HepG2 (cell line): ENCODE measurements around the gene RBM19. TPM values are rescaled to one million over a fixed set of nuclear protein-coding genes. Genes with fewer than 3 reads are reported as not detected.

Experiments used
- ATAC-seq: fragments of 200-7000 bp; cut with Tn5 transposase; 3 replicates; pipeline ENCODE4 v1.9.1; 2020; ENCODE audit warnings: mild to moderate bottlenecking, moderate library complexity
- BruUV-seq: library from RNA; stranded (reverse); fragments of 400-500 nt; replicated peaks from 2 replicates; lab custom pipeline; 2021; lab: Mats Ljungman, UMichigan
- CTCF ChIA-PET: fragments of 300-600 bp; formaldehyde crosslinking; extraction: SDS; loops from one replicate; lab custom pipeline; 2021; ENCODE audit warnings: low total read pairs, inconsistent platforms, low intra/inter-chr PET ratio; lab: Yijun Ruan, JAX
- POLR2A ChIA-PET: fragments of 350-600 bp; sonication (Branson Sonifier 250); formaldehyde crosslinking; loops from one replicate; lab custom pipeline; 2020; ENCODE audit warnings: antibody characterized with exemption, inconsistent platforms; lab: Yijun Ruan, JAX
- DNase-seq: peaks from one replicate; pipeline ENCODE4 v3.0.0-alpha.2; 2015; ENCODE audit warnings: low spot score
- FAIRE-seq: peaks from 3 replicates; lab custom pipeline; 2011; peaks lifted over from hg19 to GRCh38; lab: Jason Lieb, UNC
- H2AFZ ChIP-seq: one replicate; pipeline ENCODE4 v1.6.1; 2011; ENCODE audit warnings: low read length, inconsistent platforms
- H3K27ac ChIP-seq: fragments of 300-600 bp; 3 replicates; pipeline ENCODE4 v1.8.0; 2011; ENCODE audit warnings: mixed run types, mild to moderate bottlenecking, mixed read lengths, low read length, inconsistent platforms; ENCODE audit not compliant: insufficient read depth; ENCODE audit errors: extremely low read length
- H3K27me3 ChIP-seq, 2 experiments: fragments of 200-600 bp in 1 of 2; 2 replicates in 1 of 2; 3 replicates in 1 of 2; pipeline versions ENCODE4 v1.6.0 to v1.8.0; 2011; ENCODE audit warnings: low read length in 2 of 2, mild to moderate bottlenecking in 2 of 2, moderate library complexity in 2 of 2, inconsistent platforms in 1 of 2; ENCODE audit not compliant: insufficient read depth in 2 of 2, control insufficient read depth in 1 of 2
- H3K36me3 ChIP-seq, 2 experiments: fragments of 200-600 bp in 1 of 2; replicated peaks in 1 of 2; 2 replicates in 1 of 2; 3 replicates in 1 of 2; pipeline versions ENCODE4 v1.5.1 to v1.8.0; 2011; ENCODE audit warnings: low read length in 2 of 2, inconsistent platforms in 1 of 2; ENCODE audit not compliant: insufficient read depth in 2 of 2, control insufficient read depth in 1 of 2
- H3K4me1 ChIP-seq: 2 replicates; pipeline ENCODE4 v1.5.1; 2012; ENCODE audit warnings: low read length, inconsistent platforms; ENCODE audit not compliant: insufficient read depth
- H3K4me2 ChIP-seq: 2 replicates; pipeline ENCODE4 v1.6.0; 2011; ENCODE audit warnings: low read depth, low read length, inconsistent platforms
- H3K4me3 ChIP-seq, 3 experiments: fragments of 200-600 bp in 1 of 3; sonication (generic), shearing (Covaris generic) in 1 of 3; replicated peaks in 1 of 3; 2 replicates each; pipeline ENCODE4 v1.5.1; 2011 to 2016; ENCODE audit warnings: low read length in 3 of 3, inconsistent platforms in 2 of 3, low read depth in 2 of 3, mild to moderate bottlenecking in 2 of 3, control low read depth in 1 of 3, mixed read lengths in 1 of 3; ENCODE audit not compliant: insufficient read depth in 1 of 3
- H3K79me2 ChIP-seq: one replicate; pipeline ENCODE4 v1.6.1; 2011; ENCODE audit warnings: low read length, inconsistent platforms; ENCODE audit not compliant: insufficient read depth
- H3K9ac ChIP-seq: 2 replicates; pipeline ENCODE4 v1.6.0; 2011; ENCODE audit warnings: mild to moderate bottlenecking, low read depth, low read length, inconsistent platforms; ENCODE audit not compliant: insufficient read depth
- H3K9me3 ChIP-seq: 2 replicates; pipeline ENCODE4 v1.5.1; 2012; ENCODE audit warnings: mild to moderate bottlenecking, low read length
- H4K20me1 ChIP-seq: 2 replicates; pipeline ENCODE4 v1.6.0; 2011; ENCODE audit warnings: inconsistent platforms, mild to moderate bottlenecking, low read length, moderate library complexity; ENCODE audit not compliant: insufficient read depth
- BCL6 ChIP-seq: IDR thresholded peaks from 2 replicates; pipeline ENCODE4 v1.6.1; 2016; ENCODE audit warnings: missing genetic modification reagents, missing compliant biosample characterization
- CC2D1A ChIP-seq: sonication (generic); formaldehyde crosslinking; IDR thresholded peaks from 2 replicates; pipeline ENCODE4 v1.8.1; 2023; ENCODE audit warnings: mild to moderate bottlenecking, missing genetic modification reagents
- CREM ChIP-seq, 2 experiments: sonication (generic) in 1 of 2; formaldehyde crosslinking in 1 of 2; IDR thresholded peaks; 2 replicates each; pipeline versions ENCODE4 v1.4.0 to v1.6.1; 2016 to 2020; ENCODE audit warnings: antibody characterized with exemption in 1 of 2, mild to moderate bottlenecking in 1 of 2, missing genetic modification reagents in 1 of 2
- ETV5 ChIP-seq: IDR thresholded peaks from 2 replicates; pipeline ENCODE4 v1.6.1; 2018; ENCODE audit warnings: missing biosample characterization, missing genetic modification reagents, inconsistent platforms, borderline replicate concordance
- FOXJ3 ChIP-seq: sonication (generic); formaldehyde crosslinking; IDR thresholded peaks from 2 replicates; pipeline ENCODE4 v1.4.0; 2020; ENCODE audit warnings: missing genetic modification reagents, mild to moderate bottlenecking, borderline replicate concordance
- JUNB ChIP-seq: sonication (generic); formaldehyde crosslinking; IDR thresholded peaks from 2 replicates; pipeline ENCODE4 v1.8.0; 2022; ENCODE audit warnings: missing genetic modification reagents, mild to moderate bottlenecking, borderline replicate concordance
- KDM6A ChIP-seq: IDR thresholded peaks from 2 replicates; pipeline ENCODE4 v1.6.1; 2016; ENCODE audit warnings: low read depth
- MED1 ChIP-seq: sonication (generic); formaldehyde crosslinking; IDR thresholded peaks from 2 replicates; pipeline ENCODE4 v1.4.0; 2020; ENCODE audit warnings: missing genetic modification reagents
- NCOA2 ChIP-seq: sonication (generic); formaldehyde crosslinking; IDR thresholded peaks from 2 replicates; pipeline ENCODE4 v1.8.0; 2022; ENCODE audit warnings: inconsistent platforms
- NFATC3 ChIP-seq: sonication (generic); formaldehyde crosslinking; IDR thresholded peaks from 2 replicates; pipeline ENCODE4 v1.5.1; 2020; ENCODE audit warnings: mild to moderate bottlenecking, missing genetic modification reagents
- SP5 ChIP-seq: IDR thresholded peaks from 2 replicates; pipeline ENCODE4 v1.6.1; 2016; ENCODE audit warnings: low read depth, borderline replicate concordance
- STAG1 ChIP-seq: sonication (generic); formaldehyde crosslinking; IDR thresholded peaks from 2 replicates; pipeline ENCODE4 v1.4.0; 2020; ENCODE audit warnings: missing genetic modification reagents
- ZFP37 ChIP-seq: sonication (generic); formaldehyde crosslinking; IDR thresholded peaks from 2 replicates; pipeline ENCODE4 v1.4.0; 2020; ENCODE audit warnings: missing genetic modification reagents, borderline replicate concordance
- ZNF136 ChIP-seq: sonication (generic); formaldehyde crosslinking; IDR thresholded peaks from 2 replicates; pipeline ENCODE4 v1.8.1; 2022; ENCODE audit warnings: low read depth, mild to moderate bottlenecking, moderate library complexity, missing genetic modification reagents
- ZNF343 ChIP-seq: sonication (generic); formaldehyde crosslinking; IDR thresholded peaks from 2 replicates; pipeline ENCODE4 v1.4.0; 2020; ENCODE audit warnings: mild to moderate bottlenecking, missing genetic modification reagents
- ZNF607 ChIP-seq: sonication (generic); formaldehyde crosslinking; IDR thresholded peaks from 2 replicates; pipeline ENCODE4 v1.5.1; 2020; ENCODE audit warnings: missing genetic modification reagents, mild to moderate bottlenecking, borderline replicate concordance
- WGBS: methylation state at CpG from one replicate; pipeline ENCODE4 v1.1.6; 2017; ENCODE audit warnings: low lambda C conversion rate; 5-methylcytosine and 5-hydroxymethylcytosine counted together
- in situ Hi-C: cut with HindIII; loops from 2 replicates; pipeline ENCODE4 v1.10.0; 2017; ENCODE audit warnings: low pct_unique_long_range_greater_than_20kb; ENCODE audit not compliant: extremely low pct_ligation_motif_present
- intact Hi-C: fragments of 100-400 bp; cut with micrococcal nuclease; formaldehyde crosslinking; loops from one replicate; pipeline ENCODE4 v1.10.0; 2022; ENCODE audit not compliant: unreplicated experiment
- polyA plus RNA-seq, 8 experiments: library from polyadenylated mRNA; depleted of rRNA in 3 of 8; stranded (reverse) in 7 of 8; unstranded in 1 of 8; fragments of >200 nt; fragmentation: Illumina TruSeq in 4 of 8; extraction: Trizol in 4 of 8; gene quantifications; 2 replicates each; pipeline versions ENCODE4 v1.2.1 to v1.2.3, GENCODE V29; 2011 to 2016; ENCODE audit warnings: low read depth in 4 of 8, missing spikeins in 1 of 8, mixed read lengths in 1 of 8; ENCODE audit not compliant: insufficient read depth in 1 of 8
- total RNA-seq, 5 experiments: library from RNA; depleted of rRNA; stranded (reverse); fragments of >200 nt; fragmentation: Illumina TruSeq; extraction: Trizol; gene quantifications; 2 replicates each; pipeline ENCODE4 v1.2.3, GENCODE V29; 2016; ENCODE audit warnings: low read depth in 1 of 5
- TF ChIP-seq, protein P1 (sequence below): sonication (generic); formaldehyde crosslinking; IDR thresholded peaks from 2 replicates; pipeline ENCODE4 v1.4.0; 2020; ENCODE audit warnings: missing genetic modification reagents, borderline replicate concordance
- TF ChIP-seq, protein P2 (sequence below): sonication (generic); formaldehyde crosslinking; conservative IDR thresholded peaks from 2 replicates; pipeline ENCODE4 v1.4.0; 2020; ENCODE audit warnings: mild to moderate bottlenecking, missing genetic modification reagents, moderate library complexity

Gene RBM19
- total and polyA plus RNA-seq, 2 of the 13 experiments (the other 11 are each of a cell fraction or from before 2014, with no cell fraction given) = 19.3 to 32.2 TPM

GRCh38 chr12:113987261-113988063, 21.3 kb upstream of the RBM19 start:
- ChIA-PET CTCF (no interaction called here), POLR2A (no interaction called here)
- Histone ChIP-seq H3K36me3 (no peaks in the 10 kb centered on the region), H3K4me3 (peak overlapping the region in 1 of 3 experiments; percentile 2; a peak in 1 of 6 replicates), H3K9ac (peak overlapping the region; percentile 58), H3K4me1 (peaks cover 69% of the 10 kb centered on the region), H3K27me3 (no peaks in the 10 kb centered on the region), H4K20me1 (no peaks in the 10 kb centered on the region), H3K4me2 (peak overlapping the region; percentile 41), H3K27ac (peak overlapping the region; percentile 77), H3K9me3 (no peaks in the 10 kb centered on the region), H2AFZ (no peak overlapping the region), H3K79me2 (no peaks in the 10 kb centered on the region)
- DNase-seq = peak; percentile 87
- intact Hi-C loops = no loop called here
- FAIRE-seq = peak; percentile 37
- in situ Hi-C loops = loop anchor here (10.0 to 25.0 kb wide), 4 partner anchors 227 to 1925 kb away; no protein-coding TSS in a partner anchor
- no TSS peak for BruUV-seq
- ATAC-seq = peak; percentile 95
- 24% methylated on average over 5 of the region's 6 CpGs for WGBS
- peak; percentile 31; the same call in 1 of the 2 replicates for TF ChIP-seq SP5 (CRISPR knock-in tag)
- peak; percentile 49; the same call in 1 of the 2 replicates for TF ChIP-seq CREM (IDR thresholded peaks at IDR 0.05)
- TF ChIP-seq CREM (CRISPR knock-in tag; IDR thresholded peaks at IDR 0.05) = no peak
- TF ChIP-seq, protein P1, sequence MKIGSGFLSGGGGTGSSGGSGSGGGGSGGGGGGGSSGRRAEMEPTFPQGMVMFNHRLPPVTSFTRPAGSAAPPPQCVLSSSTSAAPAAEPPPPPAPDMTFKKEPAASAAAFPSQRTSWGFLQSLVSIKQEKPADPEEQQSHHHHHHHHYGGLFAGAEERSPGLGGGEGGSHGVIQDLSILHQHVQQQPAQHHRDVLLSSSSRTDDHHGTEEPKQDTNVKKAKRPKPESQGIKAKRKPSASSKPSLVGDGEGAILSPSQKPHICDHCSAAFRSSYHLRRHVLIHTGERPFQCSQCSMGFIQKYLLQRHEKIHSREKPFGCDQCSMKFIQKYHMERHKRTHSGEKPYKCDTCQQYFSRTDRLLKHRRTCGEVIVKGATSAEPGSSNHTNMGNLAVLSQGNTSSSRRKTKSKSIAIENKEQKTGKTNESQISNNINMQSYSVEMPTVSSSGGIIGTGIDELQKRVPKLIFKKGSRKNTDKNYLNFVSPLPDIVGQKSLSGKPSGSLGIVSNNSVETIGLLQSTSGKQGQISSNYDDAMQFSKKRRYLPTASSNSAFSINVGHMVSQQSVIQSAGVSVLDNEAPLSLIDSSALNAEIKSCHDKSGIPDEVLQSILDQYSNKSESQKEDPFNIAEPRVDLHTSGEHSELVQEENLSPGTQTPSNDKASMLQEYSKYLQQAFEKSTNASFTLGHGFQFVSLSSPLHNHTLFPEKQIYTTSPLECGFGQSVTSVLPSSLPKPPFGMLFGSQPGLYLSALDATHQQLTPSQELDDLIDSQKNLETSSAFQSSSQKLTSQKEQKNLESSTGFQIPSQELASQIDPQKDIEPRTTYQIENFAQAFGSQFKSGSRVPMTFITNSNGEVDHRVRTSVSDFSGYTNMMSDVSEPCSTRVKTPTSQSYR = peak; percentile 14; the same call in 1 of the 2 replicates
- TF ChIP-seq, protein P2, sequence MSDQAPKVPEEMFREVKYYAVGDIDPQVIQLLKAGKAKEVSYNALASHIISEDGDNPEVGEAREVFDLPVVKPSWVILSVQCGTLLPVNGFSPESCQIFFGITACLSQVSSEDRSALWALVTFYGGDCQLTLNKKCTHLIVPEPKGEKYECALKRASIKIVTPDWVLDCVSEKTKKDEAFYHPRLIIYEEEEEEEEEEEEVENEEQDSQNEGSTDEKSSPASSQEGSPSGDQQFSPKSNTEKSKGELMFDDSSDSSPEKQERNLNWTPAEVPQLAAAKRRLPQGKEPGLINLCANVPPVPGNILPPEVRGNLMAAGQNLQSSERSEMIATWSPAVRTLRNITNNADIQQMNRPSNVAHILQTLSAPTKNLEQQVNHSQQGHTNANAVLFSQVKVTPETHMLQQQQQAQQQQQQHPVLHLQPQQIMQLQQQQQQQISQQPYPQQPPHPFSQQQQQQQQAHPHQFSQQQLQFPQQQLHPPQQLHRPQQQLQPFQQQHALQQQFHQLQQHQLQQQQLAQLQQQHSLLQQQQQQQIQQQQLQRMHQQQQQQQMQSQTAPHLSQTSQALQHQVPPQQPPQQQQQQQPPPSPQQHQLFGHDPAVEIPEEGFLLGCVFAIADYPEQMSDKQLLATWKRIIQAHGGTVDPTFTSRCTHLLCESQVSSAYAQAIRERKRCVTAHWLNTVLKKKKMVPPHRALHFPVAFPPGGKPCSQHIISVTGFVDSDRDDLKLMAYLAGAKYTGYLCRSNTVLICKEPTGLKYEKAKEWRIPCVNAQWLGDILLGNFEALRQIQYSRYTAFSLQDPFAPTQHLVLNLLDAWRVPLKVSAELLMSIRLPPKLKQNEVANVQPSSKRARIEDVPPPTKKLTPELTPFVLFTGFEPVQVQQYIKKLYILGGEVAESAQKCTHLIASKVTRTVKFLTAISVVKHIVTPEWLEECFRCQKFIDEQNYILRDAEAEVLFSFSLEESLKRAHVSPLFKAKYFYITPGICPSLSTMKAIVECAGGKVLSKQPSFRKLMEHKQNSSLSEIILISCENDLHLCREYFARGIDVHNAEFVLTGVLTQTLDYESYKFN (CRISPR knock-in tag) = peak; percentile 94
- TF ChIP-seq JUNB (CRISPR knock-in tag) = no peak
- TF ChIP-seq CC2D1A (CRISPR knock-in tag) = no peak
- TF ChIP-seq ZNF607 = no peak
- no peak for TF ChIP-seq FOXJ3 (CRISPR knock-in tag)
- TF ChIP-seq MED1 = no peak
- TF ChIP-seq NCOA2 (CRISPR knock-in tag) = peak; percentile 45; the same call in 1 of the 2 replicates
- TF ChIP-seq NFATC3 (CRISPR knock-in tag) = no peak
- peak; percentile 72; the same call in 1 of the 2 replicates for TF ChIP-seq KDM6A (CRISPR knock-in tag)
- peak; percentile 50; the same call in 1 of the 2 replicates for TF ChIP-seq BCL6 (CRISPR knock-in tag)
- TF ChIP-seq ZNF343 (CRISPR knock-in tag) = no peak
- TF ChIP-seq ETV5 = peak; percentile 34; the same call in 1 of the 2 replicates
- TF ChIP-seq STAG1 (CRISPR knock-in tag) = no peak
- no peak for TF ChIP-seq ZFP37 (CRISPR knock-in tag)
- no peak for TF ChIP-seq ZNF136 (CRISPR knock-in tag)
